ENCODE measurements around the gene CABP1. TPM values are rescaled to one million over a fixed set of nuclear protein-coding genes. Genes with fewer than 3 reads are reported as not detected.

The CABP1 gene
- total RNA-seq, 4 donors from 2014 or later: 0.81 to 3.0 (median 1.2) TPM

DNA sequence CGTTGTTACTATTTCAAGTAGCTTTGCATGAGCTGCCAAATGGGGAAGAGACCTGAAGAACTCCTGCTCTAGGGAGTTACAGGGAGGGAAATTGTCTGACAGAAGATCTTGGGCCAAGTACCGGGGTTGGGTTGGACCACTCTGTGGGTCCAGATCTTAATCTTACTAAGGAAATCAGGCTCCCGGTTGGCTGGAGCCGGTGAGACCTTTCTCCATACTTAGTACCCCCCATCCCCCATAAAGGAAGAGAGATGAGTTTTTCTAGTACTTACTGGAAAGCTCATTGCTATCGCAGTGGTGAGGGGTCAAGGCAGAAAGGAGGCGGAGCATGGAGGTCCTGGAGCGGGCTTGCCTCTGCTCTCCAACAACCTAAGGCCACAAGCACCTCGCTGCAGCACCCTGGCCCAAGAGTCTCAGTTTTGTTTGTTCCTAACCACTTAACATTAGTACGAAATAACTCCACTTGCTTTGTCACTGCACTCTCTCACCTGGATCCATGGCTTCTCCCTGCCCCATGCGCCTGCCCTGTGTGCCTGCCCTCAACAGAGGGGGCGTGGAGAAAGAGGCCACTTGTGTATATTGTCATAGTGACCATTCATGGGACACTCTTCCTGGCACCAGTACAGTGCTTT is 63.0 kb downstream of the CABP1 start:
- no peaks in the 10 kb centered on the region for H3K9me3 ChIP-seq
- no peak for TF ChIP-seq EP300 (IDR thresholded peaks at IDR 0.05)
- TF ChIP-seq POLR2A (IDR thresholded peaks at IDR 0.05): no peak
- TF ChIP-seq, protein P1, sequence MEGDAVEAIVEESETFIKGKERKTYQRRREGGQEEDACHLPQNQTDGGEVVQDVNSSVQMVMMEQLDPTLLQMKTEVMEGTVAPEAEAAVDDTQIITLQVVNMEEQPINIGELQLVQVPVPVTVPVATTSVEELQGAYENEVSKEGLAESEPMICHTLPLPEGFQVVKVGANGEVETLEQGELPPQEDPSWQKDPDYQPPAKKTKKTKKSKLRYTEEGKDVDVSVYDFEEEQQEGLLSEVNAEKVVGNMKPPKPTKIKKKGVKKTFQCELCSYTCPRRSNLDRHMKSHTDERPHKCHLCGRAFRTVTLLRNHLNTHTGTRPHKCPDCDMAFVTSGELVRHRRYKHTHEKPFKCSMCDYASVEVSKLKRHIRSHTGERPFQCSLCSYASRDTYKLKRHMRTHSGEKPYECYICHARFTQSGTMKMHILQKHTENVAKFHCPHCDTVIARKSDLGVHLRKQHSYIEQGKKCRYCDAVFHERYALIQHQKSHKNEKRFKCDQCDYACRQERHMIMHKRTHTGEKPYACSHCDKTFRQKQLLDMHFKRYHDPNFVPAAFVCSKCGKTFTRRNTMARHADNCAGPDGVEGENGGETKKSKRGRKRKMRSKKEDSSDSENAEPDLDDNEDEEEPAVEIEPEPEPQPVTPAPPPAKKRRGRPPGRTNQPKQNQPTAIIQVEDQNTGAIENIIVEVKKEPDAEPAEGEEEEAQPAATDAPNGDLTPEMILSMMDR (IDR thresholded peaks at IDR 0.05): no peak
- no peak for TF ChIP-seq POLR2AphosphoS5 (IDR thresholded peaks at IDR 0.05)
- no peak overlapping the region for H3K27ac ChIP-seq
- H3K4me3 ChIP-seq: no peak overlapping the region
- H3K27me3 ChIP-seq: no peaks in the 10 kb centered on the region
- 74 to 88% methylated on average over 7 to 8 of the region's 11 CpGs for WGBS, 2 donors (ENCODE audit: low coverage in 1 of 2)
- H3K4me1 ChIP-seq: no peaks in the 10 kb centered on the region
- ATAC-seq: no peak
- H3K36me3 ChIP-seq: peaks cover 0 to 56% of the 10 kb centered on the region in 2 donors

DNA sequence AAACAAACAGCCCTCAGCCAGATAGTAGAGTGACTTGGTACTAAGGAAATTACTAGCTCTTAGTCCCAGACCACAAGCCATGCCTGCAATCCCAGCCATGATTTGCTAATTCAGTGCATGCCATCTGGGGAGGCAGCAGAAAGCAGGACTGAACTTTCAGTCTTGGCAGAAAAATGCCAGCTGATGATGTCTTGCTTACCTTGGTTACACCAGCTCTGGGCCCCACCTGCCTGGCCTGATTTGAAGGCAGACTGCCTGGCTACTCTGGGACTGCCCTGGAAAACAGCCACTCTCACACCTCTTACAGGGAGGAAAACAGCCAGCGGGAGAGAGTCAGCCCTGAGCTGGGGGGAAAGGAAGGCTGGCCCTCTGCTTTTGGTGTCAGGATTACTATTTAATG is 65.2 kb downstream of the CABP1 start:
- TF ChIP-seq POLR2A (IDR thresholded peaks at IDR 0.05) (no peak), EP300 (IDR thresholded peaks at IDR 0.05) (no peak), POLR2AphosphoS5 (IDR thresholded peaks at IDR 0.05) (no peak)
- TF ChIP-seq, protein P1 (IDR thresholded peaks at IDR 0.05): no peak
- Histone ChIP-seq H3K4me1 (peaks cover 0 to 7% (median 4%) of the 10 kb centered on the region in 3 donors), H3K9me3 (no peaks in the 10 kb centered on the region), H3K4me3 (no peak overlapping the region), H3K27me3 (no peaks in the 10 kb centered on the region), H3K27ac (no peak overlapping the region), H3K36me3 (peaks cover 0 to 34% of the 10 kb centered on the region in 2 donors)
- WGBS, 2 donors (ENCODE audit: low coverage in 1 of 2): 100% methylated on average over 1 of the region's 1 CpG; no CpG with 5 or more reads in 1 of the 2 donors
- ATAC-seq: no peak

DNA sequence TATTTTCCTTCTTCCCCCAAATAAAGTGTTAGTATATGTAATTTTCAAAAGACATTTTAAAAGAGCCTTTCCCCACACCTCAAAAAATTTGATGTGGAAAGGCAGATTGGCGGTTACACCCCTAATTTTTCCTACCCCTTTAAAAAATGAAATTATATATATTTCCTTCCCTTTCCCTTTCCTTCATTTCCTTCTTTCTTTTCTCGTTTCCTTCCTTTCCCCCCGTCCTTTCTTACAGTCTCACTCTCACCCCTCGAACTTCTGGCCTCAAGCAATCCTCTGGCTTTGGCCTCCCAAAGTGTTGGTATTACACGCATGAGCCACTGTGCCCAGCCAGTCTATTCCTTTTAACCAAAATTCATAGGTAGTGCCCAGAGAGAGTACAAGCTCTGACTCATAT is 65.6 kb downstream of the CABP1 start:
- TF ChIP-seq POLR2A (IDR thresholded peaks at IDR 0.05): no peak
- H3K4me3 ChIP-seq: no peak overlapping the region
- no peak overlapping the region for H3K27ac ChIP-seq
- peaks cover 0 to 9% (median 4%) of the 10 kb centered on the region in 3 donors for H3K4me1 ChIP-seq
- no peak for ATAC-seq
- H3K9me3 ChIP-seq: no peaks in the 10 kb centered on the region
- peaks cover 0 to 30% of the 10 kb centered on the region in 2 donors for H3K36me3 ChIP-seq
- WGBS, 2 donors (ENCODE audit: low coverage in 1 of 2): 80 to 81% methylated on average over 3 to 5 of the region's 5 CpGs
- no peaks in the 10 kb centered on the region for H3K27me3 ChIP-seq

DNA sequence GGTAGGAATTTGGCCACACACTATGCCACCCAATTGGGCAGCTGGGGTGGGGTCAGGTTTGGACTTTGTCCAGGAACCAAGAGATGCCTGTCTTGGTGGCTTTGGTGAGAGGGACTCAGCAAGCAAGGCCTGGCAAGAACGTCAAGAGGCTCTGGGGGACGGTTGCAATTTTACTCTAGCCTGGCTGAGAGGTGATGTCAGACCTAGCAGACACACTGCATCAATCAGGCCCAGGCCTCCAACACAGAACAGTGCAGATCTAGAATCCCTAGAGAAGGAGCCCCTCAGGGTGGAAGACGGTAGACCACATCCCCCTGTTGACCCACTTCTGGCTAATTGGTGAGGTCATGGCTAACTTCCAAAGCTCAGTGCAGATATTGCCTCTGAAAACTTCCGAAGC is 68.2 kb downstream of the CABP1 start:
- H3K27me3 ChIP-seq: no peaks in the 10 kb centered on the region
- 79 to 83% methylated on average over 2 to 4 of the region's 4 CpGs for WGBS, 2 donors (ENCODE audit: low coverage in 1 of 2)
- peaks cover 0 to 34% (median 11%) of the 10 kb centered on the region in 3 donors for H3K4me1 ChIP-seq
- no peak for TF ChIP-seq POLR2A (IDR thresholded peaks at IDR 0.05)
- TF ChIP-seq POLR2AphosphoS5 (IDR thresholded peaks at IDR 0.05): no peak
- TF ChIP-seq EP300 (IDR thresholded peaks at IDR 0.05): no peak
- TF ChIP-seq, protein P1 (IDR thresholded peaks at IDR 0.05): no peak
- H3K36me3 ChIP-seq: peaks cover 0 to 9% of the 10 kb centered on the region in 2 donors
- ATAC-seq: no peak
- H3K4me3 ChIP-seq: no peak overlapping the region
- H3K27ac ChIP-seq: no peak overlapping the region
- no peaks in the 10 kb centered on the region for H3K9me3 ChIP-seq

DNA sequence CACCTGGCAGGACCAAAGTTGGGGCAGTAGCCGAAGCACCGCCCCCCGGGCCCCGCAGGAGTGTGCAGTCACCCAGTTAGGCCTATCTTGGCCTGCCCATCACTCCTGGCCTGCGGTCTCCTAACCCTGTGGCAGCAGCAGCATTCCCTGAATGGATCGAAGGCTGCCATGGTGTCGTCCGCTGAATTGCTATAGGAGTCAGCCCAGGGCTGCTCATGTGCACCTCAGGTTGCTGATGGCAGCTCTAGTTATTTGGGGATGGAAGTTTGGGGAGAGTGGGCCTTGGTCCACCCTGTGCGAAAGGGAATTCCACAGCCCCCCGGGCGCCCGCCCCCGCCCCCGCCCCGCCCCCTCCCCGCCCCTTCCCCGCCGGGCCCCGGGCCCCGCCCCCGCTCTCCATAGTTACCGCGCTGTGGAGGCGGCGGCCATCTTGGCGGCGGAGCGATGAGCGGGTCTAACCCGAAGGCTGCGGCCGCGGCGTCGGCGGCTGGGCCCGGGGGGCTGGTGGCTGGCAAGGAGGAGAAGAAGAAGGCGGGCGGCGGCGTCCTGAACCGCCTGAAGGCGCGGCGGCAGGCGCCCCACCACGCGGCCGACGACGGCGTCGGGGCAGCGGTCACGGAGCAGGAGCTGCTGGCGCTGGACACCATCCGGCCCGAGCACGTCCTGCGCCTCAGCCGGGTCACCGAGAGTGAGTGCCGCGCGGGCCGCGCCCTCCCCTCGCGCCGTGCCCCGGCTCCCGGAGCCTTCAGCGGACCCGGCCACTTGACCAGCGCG is 69.8 kb downstream of the CABP1 start, which contains the start of gene UNC119B:
TSS of gene UNC119B (plus strand) at position 428 of the 774 bp plus-strand sequence. CDS start at position 445, 17 bp downstream.
- peak; percentile 82 for ATAC-seq
- Histone ChIP-seq H3K9me3 (no peaks in the 10 kb centered on the region), H3K36me3 (peaks cover 0 to 20% of the 10 kb centered on the region in 2 donors), H3K27me3 (no peaks in the 10 kb centered on the region), H3K4me3 (peak within 1 kb of the TSS; percentile 91 to 93), H3K27ac (peak within 1 kb of the TSS; percentile 65 to 95 (median 90)), H3K4me1 (peaks cover 0 to 42% (median 11%) of the 10 kb centered on the region in 3 donors)
- peak in 1 of 2 donors; percentile 29 for TF ChIP-seq POLR2A (IDR thresholded peaks at IDR 0.05)
- TF ChIP-seq, protein P1 (IDR thresholded peaks at IDR 0.05): peak in 1 of 4 experiments; percentile 13
- peak; percentile 59 for TF ChIP-seq POLR2AphosphoS5 (IDR thresholded peaks at IDR 0.05)
- no peak for TF ChIP-seq EP300 (IDR thresholded peaks at IDR 0.05)
- WGBS, 2 donors (ENCODE audit: low coverage in 1 of 2): no CpG with 5 or more reads among the region's 76 CpGs
